ENCODE results near the gene TBXAS1.

DNA sequence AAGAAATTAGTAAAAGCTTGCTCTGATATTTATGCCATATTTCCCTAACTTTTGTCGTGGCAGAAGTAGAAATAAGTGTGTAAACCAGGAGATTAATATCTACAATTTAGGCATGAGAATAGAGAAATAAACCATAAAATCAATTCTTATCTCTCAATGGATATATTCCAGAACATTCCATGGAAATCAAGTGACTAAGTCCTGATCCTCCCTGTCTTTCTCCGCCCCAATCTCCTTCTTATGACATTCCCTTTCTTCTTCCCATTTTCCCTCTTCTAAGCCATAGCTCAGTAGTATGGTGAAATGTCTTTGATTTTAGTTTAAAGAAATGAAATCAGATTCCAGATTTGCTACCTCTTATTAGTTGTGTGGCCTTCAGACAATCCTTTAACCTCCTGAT is 88.8 kb downstream of the TBXAS1 start:
- TF ChIP-seq, protein P1, sequence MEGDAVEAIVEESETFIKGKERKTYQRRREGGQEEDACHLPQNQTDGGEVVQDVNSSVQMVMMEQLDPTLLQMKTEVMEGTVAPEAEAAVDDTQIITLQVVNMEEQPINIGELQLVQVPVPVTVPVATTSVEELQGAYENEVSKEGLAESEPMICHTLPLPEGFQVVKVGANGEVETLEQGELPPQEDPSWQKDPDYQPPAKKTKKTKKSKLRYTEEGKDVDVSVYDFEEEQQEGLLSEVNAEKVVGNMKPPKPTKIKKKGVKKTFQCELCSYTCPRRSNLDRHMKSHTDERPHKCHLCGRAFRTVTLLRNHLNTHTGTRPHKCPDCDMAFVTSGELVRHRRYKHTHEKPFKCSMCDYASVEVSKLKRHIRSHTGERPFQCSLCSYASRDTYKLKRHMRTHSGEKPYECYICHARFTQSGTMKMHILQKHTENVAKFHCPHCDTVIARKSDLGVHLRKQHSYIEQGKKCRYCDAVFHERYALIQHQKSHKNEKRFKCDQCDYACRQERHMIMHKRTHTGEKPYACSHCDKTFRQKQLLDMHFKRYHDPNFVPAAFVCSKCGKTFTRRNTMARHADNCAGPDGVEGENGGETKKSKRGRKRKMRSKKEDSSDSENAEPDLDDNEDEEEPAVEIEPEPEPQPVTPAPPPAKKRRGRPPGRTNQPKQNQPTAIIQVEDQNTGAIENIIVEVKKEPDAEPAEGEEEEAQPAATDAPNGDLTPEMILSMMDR (IDR thresholded peaks at IDR 0.05 in 4 of 5, conservative IDR thresholded peaks at IDR 0.05 in 1 of 5), result no peak
- no peak for TF ChIP-seq POLR2A (IDR thresholded peaks at IDR 0.05)

Data from gastrocnemius medialis (tissue), 4 donors.